K562 (cell line): Measurements from ENCODE around the gene DAP. TPM values are rescaled to one million over a fixed set of nuclear protein-coding genes. Genes with fewer than 3 reads are reported as not detected.
A peak's percentile ranks its signal among the peaks of the same experiment; 100 is the strongest.

Experiments
- ATAC-seq: fragments of 200-7000 bp; cut with Tn5 transposase; 3 replicates; pipeline ENCODE4 v1.9.1; 2020; ENCODE audit warnings: moderate library complexity
- BruUV-seq: library from RNA; stranded (reverse); fragments of 400-500 nt; replicated peaks from 2 replicates; lab custom pipeline; 2021; lab: Mats Ljungman, UMichigan
- CTCF ChIA-PET: fragments of 300-600 bp; formaldehyde crosslinking; extraction: SDS; loops from one replicate; lab custom pipeline; 2021; ENCODE audit warnings: low intra/inter-chr PET ratio; lab: Yijun Ruan, JAX
- POLR2A ChIA-PET: fragments of 300-600, 350-650 bp; sonication (Branson Sonifier 250); formaldehyde crosslinking; extraction: SDS; loops from one replicate; lab custom pipeline; 2021; ENCODE audit warnings: antibody characterized with exemption, inconsistent platforms; lab: Yijun Ruan, JAX
- DNase-seq, 4 experiments: peaks; one replicate each; pipeline versions ENCODE4 v3.0.0 to v3.0.0-alpha.2; 2011 to 2018; ENCODE audit warnings: low spot score in 3 of 4, mixed read lengths in 3 of 4; ENCODE audit errors: extremely low read depth in 1 of 4
- FAIRE-seq: peaks from 2 replicates; lab custom pipeline; 2011; peaks lifted over from hg19 to GRCh38; lab: Jason Lieb, UNC
- H2AFZ ChIP-seq: 2 replicates; pipeline ENCODE4 v1.6.0; 2011; ENCODE audit warnings: low read depth, low read length, control low read depth, inconsistent platforms
- H3K27ac ChIP-seq: fragments of 200-600 bp; 3 replicates; pipeline ENCODE4 v1.8.0; 2011; ENCODE audit warnings: low read depth, mild to moderate bottlenecking, control low read depth, inconsistent platforms, low read length, moderate library complexity, mixed read lengths; ENCODE audit errors: extremely low read depth
- H3K27me3 ChIP-seq, 2 experiments: fragments of 300-600 bp in 1 of 2; 2 replicates in 1 of 2; 3 replicates in 1 of 2; pipeline versions ENCODE4 v1.6.0 to v1.8.0; 2011; ENCODE audit warnings: inconsistent platforms in 2 of 2, low read length in 2 of 2, mild to moderate bottlenecking in 1 of 2, mixed read lengths in 1 of 2, moderate library complexity in 1 of 2; ENCODE audit not compliant: control insufficient read depth in 2 of 2, insufficient read depth in 2 of 2
- H3K36me3 ChIP-seq: fragments of 300-600 bp; 3 replicates; pipeline ENCODE4 v1.8.0; 2011; ENCODE audit warnings: mild to moderate bottlenecking, low read length, inconsistent platforms; ENCODE audit not compliant: control insufficient read depth, insufficient read depth
- H3K4me1 ChIP-seq, 2 experiments: fragments of 200-600 bp in 1 of 2; replicated peaks in 1 of 2; 2 replicates in 1 of 2; 3 replicates in 1 of 2; pipeline versions ENCODE4 v1.5.1 to v1.8.0; 2011; ENCODE audit warnings: inconsistent platforms in 2 of 2, low read length in 2 of 2, mild to moderate bottlenecking in 1 of 2, mixed read lengths in 1 of 2, moderate library complexity in 1 of 2; ENCODE audit not compliant: control insufficient read depth in 2 of 2, insufficient read depth in 2 of 2
- H3K4me2 ChIP-seq: 2 replicates; pipeline ENCODE4 v1.6.1; 2011; ENCODE audit warnings: low read length, control low read depth, inconsistent platforms, mixed read lengths; ENCODE audit not compliant: insufficient read depth
- H3K4me3 ChIP-seq: fragments of 200-600 bp; sonication (generic), shearing (Covaris generic); 2 replicates; pipeline ENCODE4 v1.5.1; 2016; ENCODE audit warnings: control low read depth, inconsistent platforms
- H3K79me2 ChIP-seq: fragments of 200-600 bp; 3 replicates; pipeline ENCODE4 v1.8.0; 2011; ENCODE audit warnings: low read length, inconsistent platforms; ENCODE audit not compliant: control insufficient read depth, insufficient read depth
- H3K9ac ChIP-seq, 2 experiments: 2 replicates each; pipeline versions ENCODE4 v1.6.0 to v1.6.1; 2011; ENCODE audit warnings: low read depth in 2 of 2, low read length in 2 of 2, control low read depth in 1 of 2, inconsistent platforms in 1 of 2, mild to moderate bottlenecking in 1 of 2, mixed read lengths in 1 of 2; ENCODE audit not compliant: insufficient read depth in 1 of 2
- H3K9me1 ChIP-seq: one replicate; pipeline ENCODE4 v1.6.0; 2011; ENCODE audit warnings: inconsistent platforms, mild to moderate bottlenecking, low read length, moderate library complexity; ENCODE audit not compliant: control insufficient read depth, insufficient read depth
- H3K9me3 ChIP-seq: replicated peaks from 2 replicates; pipeline ENCODE4 v1.5.1; 2011; ENCODE audit warnings: low read depth, low read length, inconsistent platforms; ENCODE audit not compliant: control insufficient read depth, insufficient read depth
- H4K20me1 ChIP-seq: replicated peaks from 2 replicates; pipeline ENCODE4 v1.6.1; 2011; ENCODE audit warnings: low read length, inconsistent platforms, mixed read lengths; ENCODE audit not compliant: control insufficient read depth, insufficient read depth
- CTCF ChIP-seq, 3 experiments: IDR thresholded peaks in 2 of 3; conservative IDR thresholded peaks in 1 of 3; 2 replicates each; pipeline ENCODE4 v1.5.1; 2011 to 2012; ENCODE audit warnings: low read length in 3 of 3, mild to moderate bottlenecking in 3 of 3, control low read depth in 2 of 3, improper control_type of control experiment in 1 of 3, inconsistent platforms in 1 of 3, low read depth in 1 of 3, mixed read lengths in 1 of 3, moderate library complexity in 1 of 3; ENCODE audit not compliant: insufficient read depth in 2 of 3
- CTCFL ChIP-seq: IDR thresholded peaks from 2 replicates; pipeline ENCODE4 v1.6.1; 2011; ENCODE audit warnings: borderline replicate concordance, low read depth, mild to moderate bottlenecking, moderate library complexity, low read length; ENCODE audit not compliant: insufficient read depth, poor library complexity, severe bottlenecking
- HLTF ChIP-seq: fragments of 450-650 bp; IDR thresholded peaks from 2 replicates; pipeline ENCODE4 v1.6.1; 2016
- NBN ChIP-seq: fragments of 450-650 bp; IDR thresholded peaks from 2 replicates; pipeline ENCODE4 v1.6.1; 2016; ENCODE audit warnings: low read depth, mild to moderate bottlenecking
- NFXL1 ChIP-seq: fragments of 450-650 bp; formaldehyde crosslinking; IDR thresholded peaks from 2 replicates; pipeline ENCODE4 v1.4.0; 2021; ENCODE audit warnings: mild to moderate bottlenecking
- RAD21 ChIP-seq, 2 experiments: fragments of 250-450 bp in 1 of 2; fragments of 450-650 bp in 1 of 2; sonication (Bioruptor Pico) in 1 of 2; formaldehyde crosslinking in 1 of 2; IDR thresholded peaks in 1 of 2; conservative IDR thresholded peaks in 1 of 2; 2 replicates each; pipeline versions ENCODE4 v1.4.0 to v1.8.0; 2020 to 2022; ENCODE audit warnings: mild to moderate bottlenecking in 2 of 2, moderate library complexity in 1 of 2
- SRSF1 ChIP-seq: fragments of 200-400 bp; formaldehyde crosslinking; IDR thresholded peaks from 2 replicates; pipeline ENCODE4 v1.6.1; 2017; ENCODE audit warnings: mild to moderate bottlenecking, low read depth, low read length, moderate library complexity
- WGBS: fragments of 100-300 bp; shearing (Covaris generic); methylation state at CpG from one replicate; pipeline ENCODE4 v1.1.6; 2016; ENCODE audit warnings: low coverage, mixed read lengths; ENCODE audit not compliant: insufficient coverage; ENCODE audit errors: missing lambda C conversion rate; 5-methylcytosine and 5-hydroxymethylcytosine counted together
- in situ Hi-C: fragments of 300-500 bp; cut with MboI; formaldehyde crosslinking; loops from 4 replicates; pipeline ENCODE4 v1.15.0; 2018; ENCODE audit warnings: inconsistent platforms, mixed read lengths
- intact Hi-C: fragments of 100-400 bp; cut with micrococcal nuclease; formaldehyde crosslinking; loops from 2 replicates; pipeline ENCODE4 v1.14.2; 2022
- polyA plus RNA-seq, 8 experiments: library from polyadenylated mRNA; depleted of rRNA in 4 of 8; stranded (reverse) in 5 of 8; unstranded in 3 of 8; fragments of >200 nt; fragmentation: Nextera tagmentation in 2 of 8; fragmentation: Illumina TruSeq in 1 of 8; extraction: Ambion mirVana in 2 of 8; extraction: Trizol in 1 of 8; gene quantifications; 2 replicates each; pipeline versions ENCODE4 v1.2.1 to v1.2.3, GENCODE V29; 2011 to 2014; ENCODE audit warnings: inconsistent platforms in 1 of 8, missing spikeins in 1 of 8
- total RNA-seq, 7 experiments: library from RNA; depleted of rRNA in 6 of 7; stranded (reverse); fragments of >200 nt in 6 of 7; fragmentation: Illumina TruSeq in 2 of 7; extraction: Trizol in 2 of 7; gene quantifications; 2 replicates each; pipeline versions ENCODE4 v1.2.1 to v1.2.3, GENCODE V29; 2011 to 2021; ENCODE audit warnings: low replicate concordance in 1 of 7
- TF ChIP-seq, protein P1 (sequence below), 2 experiments: fragments of 150-350 bp in 1 of 2; IDR thresholded peaks; 2 replicates each; pipeline ENCODE4 v1.6.1; 2012 to 2016; ENCODE audit warnings: low read depth in 2 of 2, low read length in 2 of 2, mild to moderate bottlenecking in 1 of 2, moderate library complexity in 1 of 2

The DAP gene
- total and polyA plus RNA-seq, 9 of the 15 experiments (the other 6 are each of a cell fraction or from before 2014, with no cell fraction given): 14.1 to 151 (median 34.5) TPM

DNA sequence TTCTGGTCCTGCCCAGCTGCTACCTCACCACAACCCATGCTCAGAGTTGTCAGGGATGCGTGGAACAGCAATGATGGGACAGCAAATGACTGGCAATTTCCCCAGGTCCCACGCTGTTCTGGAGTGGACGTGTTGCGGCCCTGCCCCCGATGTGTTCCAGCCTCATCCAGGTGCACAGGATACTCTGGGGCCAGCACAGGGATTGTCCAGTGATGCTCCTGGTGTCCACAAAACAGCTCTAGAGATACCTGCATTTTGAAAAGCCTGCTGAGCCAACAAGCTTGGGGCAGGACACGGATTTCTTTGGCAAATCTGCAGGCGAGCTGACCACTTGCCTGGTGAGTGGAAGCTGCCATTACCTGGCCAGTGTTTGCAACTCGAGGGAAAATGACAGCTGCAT lies 108.4 kb downstream of the DAP start (continued):
- TF ChIP-seq, protein P1, sequence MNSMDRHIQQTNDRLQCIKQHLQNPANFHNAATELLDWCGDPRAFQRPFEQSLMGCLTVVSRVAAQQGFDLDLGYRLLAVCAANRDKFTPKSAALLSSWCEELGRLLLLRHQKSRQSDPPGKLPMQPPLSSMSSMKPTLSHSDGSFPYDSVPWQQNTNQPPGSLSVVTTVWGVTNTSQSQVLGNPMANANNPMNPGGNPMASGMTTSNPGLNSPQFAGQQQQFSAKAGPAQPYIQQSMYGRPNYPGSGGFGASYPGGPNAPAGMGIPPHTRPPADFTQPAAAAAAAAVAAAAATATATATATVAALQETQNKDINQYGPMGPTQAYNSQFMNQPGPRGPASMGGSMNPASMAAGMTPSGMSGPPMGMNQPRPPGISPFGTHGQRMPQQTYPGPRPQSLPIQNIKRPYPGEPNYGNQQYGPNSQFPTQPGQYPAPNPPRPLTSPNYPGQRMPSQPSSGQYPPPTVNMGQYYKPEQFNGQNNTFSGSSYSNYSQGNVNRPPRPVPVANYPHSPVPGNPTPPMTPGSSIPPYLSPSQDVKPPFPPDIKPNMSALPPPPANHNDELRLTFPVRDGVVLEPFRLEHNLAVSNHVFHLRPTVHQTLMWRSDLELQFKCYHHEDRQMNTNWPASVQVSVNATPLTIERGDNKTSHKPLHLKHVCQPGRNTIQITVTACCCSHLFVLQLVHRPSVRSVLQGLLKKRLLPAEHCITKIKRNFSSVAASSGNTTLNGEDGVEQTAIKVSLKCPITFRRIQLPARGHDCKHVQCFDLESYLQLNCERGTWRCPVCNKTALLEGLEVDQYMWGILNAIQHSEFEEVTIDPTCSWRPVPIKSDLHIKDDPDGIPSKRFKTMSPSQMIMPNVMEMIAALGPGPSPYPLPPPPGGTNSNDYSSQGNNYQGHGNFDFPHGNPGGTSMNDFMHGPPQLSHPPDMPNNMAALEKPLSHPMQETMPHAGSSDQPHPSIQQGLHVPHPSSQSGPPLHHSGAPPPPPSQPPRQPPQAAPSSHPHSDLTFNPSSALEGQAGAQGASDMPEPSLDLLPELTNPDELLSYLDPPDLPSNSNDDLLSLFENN (IDR thresholded peaks at IDR 0.05; ENCODE audit: low read depth in 2 of 2, low read length in 2 of 2): no peak
- TF ChIP-seq NBN (no peak), NFXL1 (CRISPR knock-in tag) (no peak), SRSF1 (no peak), HLTF (no peak)

DNA sequence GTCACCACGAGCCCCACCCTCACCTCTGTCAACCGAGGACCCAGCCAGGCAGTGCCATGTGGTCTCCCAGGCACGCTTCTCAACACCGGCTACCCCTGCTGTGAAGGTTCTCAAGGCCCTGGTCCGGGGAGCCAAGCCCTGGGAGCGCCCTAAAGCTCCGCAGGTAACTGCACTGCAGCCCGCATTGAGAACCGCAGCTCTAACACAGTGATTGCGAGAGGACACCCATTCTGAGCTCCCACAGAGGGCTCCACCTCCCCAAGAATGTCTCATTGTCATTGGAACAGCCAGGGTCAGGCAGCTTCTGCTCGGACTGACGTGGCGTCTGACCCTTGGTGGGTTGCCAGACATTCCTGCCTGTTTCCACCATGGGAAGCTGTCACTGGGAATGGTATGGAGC lies 108.9 kb downstream of the DAP start:
- BruUV-seq: no TSS peak
- POLR2A ChIA-PET: interaction anchor here (0.9 to 1.0 kb wide), 3 partner anchors 15 to 50 kb away, joined by 3 to 5 read pairs (median 4); no protein-coding TSS in a partner anchor
- FAIRE-seq: peak; percentile 59
- intact Hi-C loops: no loop called here
- Histone ChIP-seq H4K20me1 (peaks cover 9% of the 10 kb centered on the region), H3K9me3 (no peaks in the 10 kb centered on the region), H3K79me2 (no peaks in the 10 kb centered on the region), H3K36me3 (no peaks in the 10 kb centered on the region), H2AFZ (no peak overlapping the region), H3K4me2 (no peak overlapping the region), H3K9ac (no peak overlapping the region), H3K27ac (no peak overlapping the region), H3K4me3 (no peak overlapping the region), H3K27me3 (peaks cover 49 to 71% of the 10 kb centered on the region in 2 experiments), H3K4me1 (peaks cover 0 to 2% of the 10 kb centered on the region in 2 experiments; a peak in 1 of 5 replicates), H3K9me1 (peaks cover 7% of the 10 kb centered on the region)
- ATAC-seq: peak; percentile 83
- 10% methylated on average over 13 of the region's 13 CpGs for WGBS
- CTCF ChIA-PET: no interaction called here
- in situ Hi-C loops: no loop called here
- DNase-seq: peak in 2 of 4 experiments; percentile 32 to 42
- TF ChIP-seq SRSF1: no peak
- peak; percentile 16 for TF ChIP-seq CTCFL
- peak; percentile 45 to 56 (median 47); a peak in 3 of 6 replicates for TF ChIP-seq CTCF (IDR thresholded peaks at IDR 0.05 in 2 of 3, conservative IDR thresholded peaks at IDR 0.05 in 1 of 3; ENCODE audit: insufficient read depth in 2 of 3, low read depth in 1 of 3, low read length in 3 of 3)
- peak in 1 of 2 experiments; percentile 52; a peak in 2 of 4 replicates for TF ChIP-seq RAD21 (CRISPR knock-in tag; conservative IDR thresholded peaks at IDR 0.05 in 1 of 2, IDR thresholded peaks at IDR 0.05 in 1 of 2)
